GM19438 (cell line): ENCODE measurements around the gene STK32B.

Experiments
- ATAC-seq: cut with Tn5 transposase; IDR thresholded peaks from one replicate; pipeline ENCODE4 v1.9.1; 2021; ENCODE audit warnings: low read depth; ENCODE audit not compliant: unreplicated experiment

STK32B gene

GRCh38 chr4:5120067-5120466 lies 68.8 kb downstream of the STK32B start:
- no peak for ATAC-seq

- ATAC-seq: no peak
These were observed 69.2 kb downstream of the STK32B start for GRCh38 chr4:5120468-5120867.

GRCh38 chr4:5122114-5122513 lies 70.8 kb downstream of the STK32B start:
- ATAC-seq: no peak

GRCh38 chr4:5124876-5125275 lies 73.6 kb downstream of the STK32B start:
- no peak for ATAC-seq

GRCh38 chr4:5125321-5125720 lies 74.0 kb downstream of the STK32B start:
- ATAC-seq: no peak

- ATAC-seq: no peak
These were observed 75.0 kb downstream of the STK32B start for GRCh38 chr4:5126231-5126630.

GRCh38 chr4:5126857-5127256 lies 75.6 kb downstream of the STK32B start:
- no peak for ATAC-seq

GRCh38 chr4:5127556-5127955 lies 76.3 kb downstream of the STK32B start:
- no peak for ATAC-seq

GRCh38 chr4:5128569-5128968 lies 77.3 kb downstream of the STK32B start:
- no peak for ATAC-seq

GRCh38 chr4:5133201-5133600 lies 81.9 kb downstream of the STK32B start:
- no peak for ATAC-seq

GRCh38 chr4:5133933-5134594 lies 82.8 kb downstream of the STK32B start:
- no peak for ATAC-seq

- no peak for ATAC-seq
These were observed 83.3 kb downstream of the STK32B start for GRCh38 chr4:5134620-5135019.

- no peak for ATAC-seq
These were observed 85.9 kb downstream of the STK32B start for GRCh38 chr4:5137226-5137625.

GRCh38 chr4:5137927-5138326 lies 86.6 kb downstream of the STK32B start:
- no peak for ATAC-seq

GRCh38 chr4:5138389-5138788 lies 87.1 kb downstream of the STK32B start:
- ATAC-seq: no peak

GRCh38 chr4:5139141-5139540 lies 87.9 kb downstream of the STK32B start:
- no peak for ATAC-seq

GRCh38 chr4:5141802-5142201 lies 90.5 kb downstream of the STK32B start:
- ATAC-seq: no peak

- no peak for ATAC-seq
These were observed 91.4 kb downstream of the STK32B start for GRCh38 chr4:5142726-5143125.

GRCh38 chr4:5143306-5143861 lies 92.1 kb downstream of the STK32B start:
- ATAC-seq: no peak

GRCh38 chr4:5143940-5144339 lies 92.7 kb downstream of the STK32B start:
- ATAC-seq: no peak

GRCh38 chr4:5144384-5144783 lies 93.1 kb downstream of the STK32B start:
- no peak for ATAC-seq

- no peak for ATAC-seq
These were observed 95.0 kb downstream of the STK32B start for GRCh38 chr4:5146248-5146647.

GRCh38 chr4:5152521-5152920 lies 101.2 kb downstream of the STK32B start:
- no peak for ATAC-seq
